ENCODE measurements around the gene PLPP1.

Gene PLPP1

DNA sequence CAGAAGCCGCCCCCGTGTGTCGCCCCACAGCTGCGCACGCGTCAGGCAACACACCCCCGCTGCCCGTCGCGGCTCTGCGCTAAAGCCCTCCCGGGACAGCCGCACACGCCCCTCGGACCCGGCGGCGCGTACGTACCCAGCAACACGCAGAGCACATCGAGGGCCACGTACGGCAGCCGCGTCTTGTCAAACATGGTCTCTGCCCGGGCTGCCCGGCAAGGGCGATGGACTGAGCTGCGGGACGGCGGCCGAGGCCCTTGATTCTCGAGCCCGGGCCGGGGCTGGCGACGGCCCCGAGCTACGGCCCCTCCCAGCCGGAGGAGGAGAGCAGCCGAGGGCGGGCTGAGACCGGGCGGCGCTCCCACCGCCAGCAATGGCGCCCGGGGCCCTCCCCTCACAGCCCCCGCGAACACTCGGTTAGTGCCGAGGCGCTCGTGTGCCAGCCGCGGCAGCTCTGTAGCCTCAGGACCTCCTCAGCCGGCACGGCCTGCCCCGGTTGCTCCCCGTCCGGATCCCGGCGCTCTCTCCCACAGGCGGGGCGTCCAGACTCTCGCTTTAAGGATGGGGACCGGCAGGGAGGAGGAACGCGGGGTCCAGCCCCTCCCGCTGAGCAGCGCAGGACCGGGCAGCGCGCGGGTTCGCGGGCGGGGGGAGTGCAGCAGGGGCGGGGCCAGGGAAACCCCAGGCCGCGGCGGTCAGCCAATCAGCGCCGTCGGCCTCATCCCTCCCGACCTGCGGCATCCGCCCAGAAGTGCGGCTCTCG lies at the start of gene PLPP1:
PLPP1 (minus strand) TSS at position 529 of the 763 bp plus-strand sequence; CDS start at position 194, 335 bp downstream.
- no peak for FAIRE-seq

DNA sequence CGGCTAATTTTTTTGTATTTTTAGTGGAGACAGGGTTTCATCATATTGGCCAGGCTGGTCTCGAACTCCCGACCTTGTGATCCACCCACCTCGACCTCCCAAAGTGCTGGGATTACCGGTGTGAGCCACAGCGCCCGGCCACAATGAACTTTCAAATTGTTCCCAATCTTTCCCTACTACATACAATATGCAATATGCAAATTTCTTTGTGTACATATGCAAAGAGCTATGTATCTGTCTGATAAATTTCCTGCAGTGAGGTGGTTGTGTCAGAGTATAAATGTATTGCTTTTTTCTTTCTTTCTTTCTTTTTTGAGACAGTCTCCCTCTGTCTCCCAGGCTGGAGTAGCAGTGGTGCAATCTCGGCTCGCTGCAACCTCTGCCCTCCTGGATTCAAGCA lies 48.8 kb upstream of the PLPP1 start:
- FAIRE-seq = no peak

DNA sequence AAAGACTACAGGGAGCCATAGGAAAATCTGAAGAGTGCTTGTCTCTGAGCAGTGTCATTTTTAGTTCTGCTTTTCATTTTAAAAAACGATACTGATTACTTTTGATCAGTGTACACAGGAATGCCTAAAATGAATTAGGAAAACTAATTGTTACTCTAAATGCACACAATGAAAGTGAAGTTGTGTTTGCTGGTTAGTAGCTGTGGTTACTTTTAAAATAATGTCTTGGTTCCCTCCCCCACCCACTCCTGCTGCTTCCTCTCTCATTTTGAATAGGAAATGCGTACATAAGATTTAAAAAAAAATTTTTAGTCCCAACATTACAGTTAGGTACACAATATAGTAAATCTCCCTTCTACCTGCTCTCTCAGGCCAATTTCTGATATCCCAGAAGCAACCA lies 47.5 kb upstream of the PLPP1 start:
- no peak for FAIRE-seq

DNA sequence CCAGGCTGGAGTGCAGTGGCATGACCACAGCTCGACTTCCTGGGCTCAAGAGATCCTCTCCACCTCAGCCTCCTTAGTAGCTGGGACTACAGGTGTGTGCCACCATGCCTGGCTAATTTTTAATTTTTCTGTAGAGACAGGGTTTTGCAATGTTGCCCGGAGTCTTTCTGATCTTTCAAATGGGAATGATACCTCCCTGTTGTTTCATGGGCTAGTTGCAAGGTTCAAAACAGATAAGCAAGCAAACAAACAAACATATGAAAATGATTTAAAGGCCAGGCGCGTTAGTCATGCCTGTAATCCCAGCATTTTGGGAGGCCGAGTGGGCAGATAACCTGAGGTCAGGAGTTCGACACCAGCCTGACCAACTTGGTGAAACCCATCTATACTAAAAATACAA lies 45.3 kb upstream of the PLPP1 start:
- no peak for FAIRE-seq

DNA sequence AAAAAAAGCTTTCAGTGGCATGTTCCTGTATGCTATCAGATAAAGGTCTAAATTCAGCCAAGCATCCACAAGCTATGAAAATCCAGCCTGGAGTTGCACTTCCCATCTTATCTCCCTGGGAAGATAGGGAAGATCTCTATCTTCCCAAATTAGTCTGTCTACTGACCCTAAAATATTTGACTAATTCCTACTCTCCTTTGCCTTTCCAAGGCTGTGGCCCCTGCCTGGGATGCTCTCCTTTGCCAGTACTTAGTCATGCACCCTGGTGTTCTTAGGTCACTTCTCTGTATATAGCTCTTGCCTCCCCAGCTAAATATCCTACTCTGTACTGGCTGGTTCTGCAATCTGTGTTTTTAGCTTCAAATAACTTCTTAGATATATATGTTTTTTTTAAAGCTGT lies 44.0 kb upstream of the PLPP1 start:
- no peak for FAIRE-seq

DNA sequence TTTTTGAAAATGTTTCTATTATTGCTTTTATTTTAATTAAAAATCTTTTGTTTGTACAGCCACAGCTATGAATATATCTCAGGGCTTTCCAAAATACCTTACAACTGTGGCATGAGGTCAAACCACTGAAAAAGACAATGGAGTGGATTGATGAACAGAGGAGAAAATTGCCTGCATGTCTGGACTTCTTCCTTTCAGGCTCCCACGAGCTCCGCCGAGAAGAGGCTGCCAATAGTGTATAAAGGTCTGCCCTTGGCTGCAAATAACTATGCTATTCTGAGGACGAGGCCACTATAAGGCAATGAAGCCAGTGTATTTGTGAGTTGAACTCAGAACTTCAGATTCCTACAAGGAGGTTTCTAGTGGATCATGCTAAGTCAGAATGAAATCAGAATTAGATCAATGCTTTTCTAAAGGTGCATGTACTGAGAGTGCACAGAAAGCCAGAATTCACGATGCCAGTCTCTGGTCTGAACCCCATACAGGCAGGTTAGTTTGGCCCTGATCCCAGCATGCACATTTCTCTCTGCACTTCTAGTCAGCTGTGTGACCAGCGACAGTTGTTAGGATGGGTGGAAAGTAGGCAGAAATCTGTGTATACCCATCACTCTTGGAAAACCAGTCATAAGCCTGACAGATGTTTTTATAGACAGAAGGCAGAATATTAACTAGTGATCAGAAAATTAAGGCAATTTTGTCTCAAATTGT lies 42.7 kb upstream of the PLPP1 start:
- no peak for FAIRE-seq

DNA sequence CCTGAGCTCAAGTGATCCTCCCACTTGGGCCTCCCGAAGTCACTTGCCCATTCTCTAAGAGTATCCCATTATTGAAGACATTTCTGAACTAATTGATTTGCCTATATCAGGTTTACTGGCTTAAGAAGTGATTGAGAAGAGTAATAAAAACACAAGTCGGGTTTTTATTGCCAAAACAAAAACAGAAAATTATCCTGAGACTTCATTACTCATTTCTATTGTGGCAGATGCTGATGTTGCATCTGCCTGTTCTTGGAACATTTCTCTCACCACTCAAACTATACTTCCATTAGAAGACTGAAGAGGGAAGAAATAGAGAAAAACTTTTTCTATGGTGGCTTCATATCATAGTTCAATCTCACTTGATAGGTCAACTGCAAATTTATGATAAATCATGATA lies 41.9 kb upstream of the PLPP1 start:
- no peak for FAIRE-seq

DNA sequence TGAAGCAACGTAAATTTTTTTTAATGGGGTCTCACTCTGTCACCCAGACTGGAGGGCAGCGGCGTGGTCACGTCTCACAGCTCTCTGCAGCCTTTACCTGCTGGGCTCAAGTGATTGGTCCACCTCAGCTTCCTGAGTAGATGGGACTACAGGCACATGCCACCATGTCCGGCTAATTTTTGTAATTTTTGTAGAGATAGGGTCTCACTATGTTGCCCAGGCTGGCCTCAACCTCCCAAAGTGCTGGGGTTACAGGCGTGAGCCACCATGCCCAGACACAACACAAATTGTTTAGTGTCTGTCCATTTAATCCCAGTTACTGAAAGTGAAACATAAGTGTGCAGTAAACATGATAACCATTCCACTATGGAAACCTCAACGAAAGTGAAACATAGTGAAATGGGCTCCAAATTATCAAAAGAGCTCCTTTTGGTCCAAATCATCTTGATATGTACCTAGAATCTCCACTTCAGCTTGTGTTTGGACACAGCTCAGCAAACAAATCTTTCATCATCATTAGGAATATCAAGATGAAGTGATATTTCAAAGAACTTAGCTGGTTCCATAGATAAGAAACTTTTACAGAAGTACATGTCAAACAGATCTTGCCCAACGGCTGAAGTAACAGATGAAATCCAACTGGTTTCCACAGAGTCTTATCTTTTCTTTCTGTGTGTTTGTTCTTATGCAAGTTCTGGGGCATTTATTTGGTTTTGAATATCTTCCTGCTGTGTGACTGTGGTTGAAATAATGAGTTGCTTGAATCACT lies 41.2 kb upstream of the PLPP1 start:
- FAIRE-seq = no peak

DNA sequence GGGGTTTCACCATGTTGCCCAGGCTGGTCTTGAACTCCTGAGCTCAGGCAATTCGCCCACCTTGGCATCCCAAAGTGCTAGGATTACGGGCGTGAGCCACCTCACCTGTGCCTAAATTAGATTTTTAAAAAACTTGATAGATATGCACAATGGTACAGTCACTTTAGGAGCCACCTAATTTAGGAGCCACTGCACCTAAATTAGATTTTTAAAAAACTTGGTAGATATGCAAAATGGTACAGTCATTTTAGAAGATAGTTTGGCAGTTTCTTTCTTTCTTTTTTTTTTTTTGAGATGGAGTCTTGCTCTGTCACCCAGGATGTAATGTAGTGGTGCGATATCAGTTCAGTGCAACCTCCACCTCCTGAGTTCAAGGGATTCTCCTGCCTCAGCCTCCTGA lies 37.8 kb upstream of the PLPP1 start:
- FAIRE-seq = no peak

DNA sequence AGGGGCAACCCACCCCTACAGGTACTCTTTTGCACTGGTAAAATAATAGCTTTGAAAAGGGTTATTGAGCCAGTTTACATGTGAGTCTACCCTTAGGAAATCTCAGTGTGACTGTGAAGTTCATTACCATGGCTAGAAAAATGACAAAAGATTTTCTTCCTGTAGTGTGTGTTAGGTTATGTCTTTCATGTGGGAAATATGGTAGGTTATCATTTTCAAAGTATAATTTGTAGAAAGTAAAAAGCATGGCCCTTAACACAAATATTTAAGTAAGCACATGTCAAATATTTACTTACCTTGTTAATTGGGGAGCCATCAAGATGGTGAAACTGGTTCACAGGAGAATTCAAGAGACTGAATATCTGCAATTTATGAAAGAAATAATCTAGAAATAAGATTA lies 37.3 kb upstream of the PLPP1 start:
- no peak for FAIRE-seq

DNA sequence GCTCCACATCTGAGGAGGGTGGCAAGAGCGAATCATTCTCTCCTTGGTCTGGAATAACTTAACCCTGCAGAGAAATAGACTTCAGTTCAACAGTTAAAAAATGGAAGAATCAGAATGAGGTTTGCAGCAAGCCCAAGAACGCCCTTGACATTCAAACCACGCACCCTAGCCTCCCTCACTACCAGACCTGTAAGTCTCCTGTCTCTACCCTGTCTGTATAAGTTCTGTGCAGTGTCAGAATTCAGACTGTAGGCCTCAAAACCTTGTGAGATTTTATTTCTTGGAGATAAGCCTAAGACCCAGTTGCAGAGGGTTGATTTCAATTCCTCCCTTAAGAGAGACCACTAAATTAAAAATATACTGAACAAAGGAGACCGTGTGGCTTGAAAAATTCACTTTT lies 35.8 kb upstream of the PLPP1 start:
- no peak for FAIRE-seq

DNA sequence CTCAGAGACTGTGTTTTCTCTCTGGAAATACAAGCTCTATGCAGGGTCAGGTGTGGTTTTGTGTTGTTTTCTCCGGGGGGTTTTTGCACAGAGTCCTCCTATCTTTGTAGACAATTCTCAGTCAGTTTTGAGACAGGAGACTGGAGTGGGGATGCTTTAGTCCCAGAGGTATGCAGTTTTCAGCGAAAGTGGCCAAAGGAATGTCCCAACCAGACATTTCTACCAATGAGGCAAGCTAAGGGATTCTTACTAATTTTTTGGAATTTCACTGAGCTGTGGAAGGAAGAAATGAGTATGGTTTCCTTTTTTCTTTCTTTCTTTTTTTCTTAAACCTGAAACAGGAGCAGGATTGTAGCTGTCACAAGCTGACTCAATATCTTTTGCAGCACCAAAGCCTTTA lies 35.3 kb upstream of the PLPP1 start:
- no peak for FAIRE-seq

DNA sequence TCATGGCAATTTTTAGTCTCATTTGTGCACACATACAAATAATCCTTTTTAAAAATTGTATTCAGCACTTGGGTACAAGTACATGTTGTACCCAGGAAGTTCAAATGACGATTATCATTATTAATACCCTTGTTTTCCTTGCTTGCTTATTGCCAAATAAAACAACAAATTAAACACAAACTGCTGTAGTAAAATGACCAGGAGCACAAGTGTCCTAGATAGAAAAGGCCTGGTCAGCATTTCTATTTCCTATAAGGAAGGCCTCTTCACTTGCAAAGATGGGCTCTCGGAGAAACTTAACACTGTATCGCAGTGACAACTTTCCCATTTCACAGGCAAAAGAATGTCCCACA lies 34.7 kb upstream of the PLPP1 start:
- FAIRE-seq = no peak

DNA sequence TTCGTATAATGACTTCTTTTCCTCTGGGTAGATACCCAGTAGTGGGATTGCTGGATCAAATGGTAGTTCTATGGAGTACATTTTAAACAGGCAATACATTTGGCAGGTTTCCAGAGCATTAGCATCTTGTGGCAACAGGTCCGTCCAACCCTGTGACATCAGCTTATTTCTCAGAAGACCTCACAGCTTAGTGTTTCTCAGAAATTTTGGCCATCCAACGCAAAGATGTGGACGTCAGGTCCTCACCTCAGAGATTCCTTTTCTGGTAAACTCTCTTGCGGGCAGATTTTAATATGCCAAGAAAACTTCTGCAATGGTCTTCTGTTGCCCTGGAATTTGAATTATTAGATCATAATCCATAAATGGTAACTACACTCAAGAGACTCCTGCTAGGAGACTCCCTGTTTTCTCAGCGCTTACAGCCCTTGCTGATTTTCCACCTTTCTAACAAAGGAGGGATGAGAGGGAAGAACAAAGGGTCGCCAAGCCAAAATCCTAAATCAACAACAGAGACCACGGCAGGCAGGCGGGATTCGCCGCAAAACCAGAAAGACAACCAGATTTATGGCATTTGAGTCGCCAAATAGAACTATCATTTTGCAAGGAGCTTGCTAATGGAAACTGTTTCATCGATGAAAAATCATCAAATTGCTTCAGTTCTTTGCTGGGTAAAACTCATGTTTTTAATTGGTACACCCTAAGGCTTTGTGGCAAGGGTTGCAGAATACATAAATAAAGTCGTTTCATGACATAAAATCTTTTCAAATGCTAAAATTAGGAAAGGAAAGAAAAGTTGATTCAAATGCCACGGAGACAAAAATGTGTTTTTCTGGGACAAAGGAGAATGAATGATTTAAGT lies 34.1 kb upstream of the PLPP1 start:
- FAIRE-seq = no peak

DNA sequence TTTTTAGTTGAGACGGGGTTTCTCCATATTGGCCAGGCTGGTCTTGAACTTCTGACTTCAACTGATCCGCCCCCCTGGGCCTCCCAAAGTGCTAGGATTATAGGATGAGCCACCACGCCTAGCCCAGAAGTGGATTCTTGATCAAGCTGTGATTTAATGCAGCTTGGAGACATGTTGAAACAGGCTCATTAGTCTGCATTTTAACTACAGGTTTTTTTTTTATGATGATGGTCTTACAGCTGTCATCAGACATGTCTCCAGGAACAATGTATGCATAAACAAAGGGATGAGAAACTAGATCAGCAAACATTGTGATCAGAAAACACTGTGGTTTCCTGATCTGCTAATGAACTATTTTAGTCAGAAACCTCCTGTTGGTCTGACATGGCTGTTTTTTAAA lies 30.0 kb upstream of the PLPP1 start:
- FAIRE-seq = no peak

DNA sequence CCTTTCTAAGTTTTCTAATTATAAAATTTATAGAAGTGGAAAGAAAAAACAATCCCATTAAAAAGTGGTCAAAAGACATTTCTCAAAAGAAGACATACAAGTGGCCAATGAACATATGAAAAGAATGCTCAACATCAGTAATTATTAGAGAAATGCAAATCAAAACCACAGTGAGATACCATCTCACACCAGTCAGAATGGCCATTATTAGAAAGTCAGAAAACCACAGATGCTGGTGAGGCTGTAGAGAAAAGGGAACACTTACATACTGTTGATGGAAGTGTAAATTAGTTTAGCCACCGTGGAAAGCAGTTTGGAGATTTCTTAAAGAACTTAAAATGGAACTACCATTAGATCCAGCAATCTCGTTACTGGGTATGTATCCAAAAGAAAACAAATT lies 23.7 kb upstream of the PLPP1 start:
- no peak for FAIRE-seq

DNA sequence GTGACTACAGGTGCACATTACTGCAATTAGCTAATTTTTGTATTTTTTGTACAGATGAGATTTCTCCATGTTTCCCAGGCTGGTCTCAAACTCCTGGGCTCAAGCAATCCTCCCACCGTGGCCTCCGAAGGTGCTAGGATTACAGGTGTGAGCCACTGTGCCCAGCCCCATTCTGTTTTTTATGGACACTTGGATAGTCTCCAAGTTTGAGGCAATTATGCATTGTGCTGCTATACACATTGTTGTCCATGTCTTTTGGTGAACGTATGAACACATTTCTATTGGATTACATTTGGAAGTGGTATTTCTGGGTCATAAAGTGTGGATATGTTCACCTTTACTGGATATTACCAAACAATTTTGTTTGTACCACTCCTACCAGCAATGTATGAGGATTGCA lies 22.4 kb upstream of the PLPP1 start:
- no peak for FAIRE-seq

DNA sequence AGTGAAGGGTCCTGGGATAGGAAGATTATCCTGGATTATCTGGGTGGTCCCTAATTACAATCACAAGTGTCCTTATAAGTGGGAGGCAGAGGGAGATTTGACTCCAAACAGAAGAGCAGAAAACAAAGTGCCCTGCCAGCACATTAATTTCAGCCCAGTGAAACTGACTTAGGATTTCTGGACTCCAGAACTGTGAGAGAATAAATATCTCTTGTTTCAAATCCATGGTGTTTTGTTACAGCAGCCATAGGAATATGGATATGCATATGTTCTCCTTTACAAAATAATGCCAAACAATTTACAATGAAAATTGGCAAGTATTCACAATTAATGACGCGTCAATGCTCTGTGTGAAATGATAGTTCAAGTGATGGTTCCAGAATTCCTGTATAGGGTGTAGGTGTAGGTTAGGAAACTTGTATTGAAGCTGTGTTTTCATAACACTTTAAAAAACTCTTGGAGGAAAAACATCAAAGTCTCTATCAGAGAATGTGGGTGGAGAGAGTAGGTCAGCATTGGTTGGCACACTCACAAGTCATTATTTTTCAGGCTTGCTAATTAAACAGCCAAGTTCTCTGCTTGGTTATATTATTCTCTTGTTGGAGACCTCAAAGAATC lies 19.9 kb upstream of the PLPP1 start:
- no peak for FAIRE-seq

DNA sequence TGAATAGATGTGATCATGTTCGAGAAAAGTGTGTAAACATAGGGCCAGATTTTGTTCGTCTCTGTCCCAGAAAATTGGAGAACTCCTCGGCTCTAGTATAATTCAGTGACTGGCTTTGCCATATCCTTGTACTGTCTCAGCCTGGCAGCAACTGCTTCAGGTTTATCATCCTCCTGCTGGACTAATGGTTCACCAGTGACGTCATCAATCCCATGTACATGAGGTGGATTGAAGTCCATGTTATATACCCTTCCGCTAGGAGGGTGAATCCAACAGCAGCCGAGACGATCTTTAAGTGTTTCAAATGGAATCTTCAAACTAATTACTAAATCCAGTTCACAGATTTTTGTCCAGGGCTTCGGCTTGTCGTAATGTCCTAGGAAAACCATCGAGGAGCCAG lies 17.1 kb upstream of the PLPP1 start:
- FAIRE-seq = no peak

DNA sequence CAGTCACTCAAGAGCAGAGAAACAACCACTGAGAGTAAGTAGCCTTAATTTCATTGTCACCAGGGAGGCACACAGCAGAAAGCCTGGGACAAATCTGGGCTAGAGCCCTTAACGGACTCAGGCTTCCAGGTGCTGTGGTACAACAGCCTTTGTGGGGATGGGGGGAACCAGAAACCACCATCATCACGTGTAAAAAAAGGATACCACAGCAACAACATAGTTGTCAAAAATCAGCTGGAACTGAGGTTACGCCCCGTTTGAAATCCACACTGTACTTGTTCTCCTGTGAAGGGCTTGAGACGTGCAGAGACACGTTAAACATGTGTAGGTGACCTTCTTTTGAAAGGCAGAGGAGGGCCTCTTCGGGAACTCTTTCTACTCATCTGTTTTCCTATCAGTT lies 16.6 kb upstream of the PLPP1 start:
- FAIRE-seq = no peak

DNA sequence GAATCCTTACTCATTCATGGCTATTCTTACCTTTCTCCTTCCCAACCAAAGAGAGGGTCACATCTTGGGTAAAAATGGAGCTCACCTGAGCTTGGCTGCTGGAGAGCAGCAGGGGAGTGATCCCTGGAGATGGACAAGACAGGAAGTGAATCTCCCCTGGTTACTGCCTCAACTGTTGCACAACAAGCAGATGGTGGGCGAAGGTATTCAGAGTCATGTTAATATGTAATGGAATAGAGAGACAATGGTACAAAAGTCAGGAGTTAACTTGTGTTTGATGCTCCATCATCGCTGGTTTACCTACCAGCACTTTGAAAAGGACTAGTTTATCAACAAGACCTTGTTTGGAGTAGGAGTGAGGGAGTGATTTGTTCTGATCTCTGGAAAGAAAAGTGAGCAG lies 13.0 kb upstream of the PLPP1 start:
- FAIRE-seq = no peak

DNA sequence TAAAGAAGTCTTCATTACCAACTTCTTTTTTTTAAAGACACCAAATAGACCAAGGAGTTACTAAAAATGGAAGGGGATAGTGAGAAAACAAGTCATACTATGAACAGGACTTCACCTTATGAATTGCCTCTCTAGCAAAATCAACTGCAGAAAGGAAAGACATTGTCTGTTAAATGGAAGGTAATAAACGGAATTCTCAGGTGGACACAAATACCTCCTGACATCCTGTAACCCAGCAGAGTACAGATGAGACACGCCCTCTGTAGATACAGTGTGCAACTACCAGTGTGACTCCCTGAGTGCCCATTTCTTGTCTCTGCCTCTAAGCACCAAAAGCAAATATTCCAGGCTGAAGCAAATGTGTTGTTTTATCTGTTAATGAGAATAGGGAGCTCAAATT lies 12.2 kb upstream of the PLPP1 start:
- no peak for FAIRE-seq

DNA sequence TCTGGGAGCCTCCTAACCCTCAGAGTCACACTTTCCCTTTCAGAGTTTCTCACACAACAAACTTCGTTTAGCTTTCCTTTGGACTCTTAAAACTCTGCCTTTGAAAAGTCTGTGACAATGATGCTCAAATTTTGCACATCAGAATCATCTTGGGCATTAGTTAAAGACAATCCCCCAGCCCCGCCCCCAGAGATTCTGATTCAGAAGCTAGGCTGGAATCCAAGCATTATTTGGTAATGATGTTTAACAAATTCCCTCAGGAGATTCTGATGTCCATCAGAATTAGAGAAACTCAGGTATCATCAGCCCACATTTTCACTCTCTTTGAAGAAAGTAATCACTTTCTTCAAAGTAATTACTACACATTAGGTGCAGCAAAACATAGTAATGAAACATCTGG lies 9.6 kb upstream of the PLPP1 start:
- FAIRE-seq = no peak
